GDM1 (cell line): Measurements from ENCODE around the gene MISP3.

ENCODE experiments used
- DNase-seq: peaks from one replicate; lab custom pipeline; 2025; lab: John Stamatoyannopoulos, UW

MISP3 gene

GRCh38 chr19:14122924-14123323, 50.3 kb downstream of the MISP3 start:
- DNase-seq: no peak
